MM.1S (cell line): Measurements from ENCODE around the gene FOXI1.

Source experiments
- DNase-seq: peaks from one replicate; pipeline ENCODE4 v3.0.0-alpha.2; 2015
- H2AFZ ChIP-seq: fragments of 300-600 bp; sonication (generic); 2 replicates; pipeline ENCODE4 v1.6.0; 2016; ENCODE audit warnings: antibody characterized with exemption, low read length
- H3F3A ChIP-seq: fragments of 300-600 bp; sonication (generic); 2 replicates; pipeline ENCODE4 v1.6.1; 2016; ENCODE audit warnings: mild to moderate bottlenecking, antibody characterized with exemption, low read length, moderate library complexity, mixed read lengths; ENCODE audit not compliant: insufficient read depth
- H3K27ac ChIP-seq: fragments of 300-600 bp; sonication (generic); 2 replicates; pipeline ENCODE4 v1.5.1; 2016; ENCODE audit warnings: mild to moderate bottlenecking, low read length
- H3K27me3 ChIP-seq: fragments of 300-600 bp; sonication (generic); replicated peaks from 2 replicates; pipeline ENCODE4 v1.6.0; 2016; ENCODE audit warnings: low read length; ENCODE audit not compliant: insufficient read depth
- H3K36me3 ChIP-seq: fragments of 300-600 bp; sonication (generic); replicated peaks from 2 replicates; pipeline ENCODE4 v1.6.1; 2016; ENCODE audit warnings: mild to moderate bottlenecking, low read length, mixed read lengths; ENCODE audit not compliant: insufficient read depth
- H3K4me1 ChIP-seq: fragments of 300-600 bp; sonication (generic); 2 replicates; pipeline ENCODE4 v1.6.1; 2016; ENCODE audit warnings: low read length, mixed read lengths
- H3K4me2 ChIP-seq: fragments of 300-600 bp; sonication (generic); 2 replicates; pipeline ENCODE4 v1.6.0; 2016; ENCODE audit warnings: low read depth, low read length
- H3K4me3 ChIP-seq: fragments of 300-600 bp; sonication (generic); 2 replicates; pipeline ENCODE4 v1.5.1; 2016; ENCODE audit warnings: low read length, mixed read lengths
- H3K79me2 ChIP-seq: fragments of 300-600 bp; sonication (generic); 2 replicates; pipeline ENCODE4 v1.6.1; 2016; ENCODE audit warnings: mixed run types, low read length, mixed read lengths
- H3K9ac ChIP-seq: fragments of 300-600 bp; sonication (generic); 2 replicates; pipeline ENCODE4 v1.6.1; 2016; ENCODE audit warnings: low read length, mixed read lengths
- H3K9me2 ChIP-seq: fragments of 300-600 bp; sonication (generic); replicated peaks from 2 replicates; pipeline ENCODE4 v1.6.1; 2016; ENCODE audit warnings: mild to moderate bottlenecking, low read length, mixed read lengths; ENCODE audit not compliant: insufficient read depth
- H3K9me3 ChIP-seq: fragments of 300-600 bp; sonication (generic); replicated peaks from 2 replicates; pipeline ENCODE4 v1.6.1; 2016; ENCODE audit warnings: mild to moderate bottlenecking, low read length, mixed read lengths; ENCODE audit not compliant: insufficient read depth
- H4K20me1 ChIP-seq: fragments of 300-600 bp; sonication (generic); 2 replicates; pipeline ENCODE4 v1.6.1; 2016; ENCODE audit warnings: mild to moderate bottlenecking, low read length, moderate library complexity, mixed read lengths; ENCODE audit not compliant: insufficient read depth
- CTCF ChIP-seq: fragments of 300-600 bp; sonication (generic); IDR thresholded peaks from 2 replicates; pipeline ENCODE4 v1.5.1; 2016; ENCODE audit warnings: antibody characterized with exemption, low read length, mixed read lengths
- EZH2 ChIP-seq: fragments of 300-600 bp; sonication (generic); optimal IDR thresholded peaks from 2 replicates; pipeline ENCODE3; 2017; ENCODE audit warnings: low read depth, mild to moderate bottlenecking, antibody characterized with exemption, low read length, mixed read lengths
- EZH2phosphoT487 ChIP-seq: fragments of 300-600 bp; sonication (generic); IDR thresholded peaks from 2 replicates; pipeline ENCODE4 v1.6.1; 2018; ENCODE audit warnings: antibody characterized with exemption, low read length

FOXI1 gene

GRCh38 chr5:170080217-170080616 lies 25.5 kb upstream of the FOXI1 start:
- Histone ChIP-seq H3K4me2 (no peak overlapping the region), H2AFZ (no peak overlapping the region), H3K9me2 (no peaks in the 10 kb centered on the region), H3K4me1 (no peaks in the 10 kb centered on the region), H3K79me2 (no peaks in the 10 kb centered on the region), H3K9me3 (no peaks in the 10 kb centered on the region), H3K27ac (no peak overlapping the region), H3F3A (no peaks in the 10 kb centered on the region), H3K9ac (no peak overlapping the region), H3K36me3 (no peaks in the 10 kb centered on the region; the same call in none of the 2 replicates), H3K27me3 (no peaks in the 10 kb centered on the region), H4K20me1 (no peaks in the 10 kb centered on the region), H3K4me3 (no peak overlapping the region)
- TF ChIP-seq EZH2phosphoT487 (no peak), CTCF (no peak), EZH2 (no peak)
- DNase-seq = no peak

GRCh38 chr5:170080786-170081445 lies 24.8 kb upstream of the FOXI1 start:
- Histone ChIP-seq H3K36me3 (no peaks in the 10 kb centered on the region; the same call in none of the 2 replicates), H2AFZ (no peak overlapping the region), H3K79me2 (no peaks in the 10 kb centered on the region), H3K27me3 (no peaks in the 10 kb centered on the region), H3K4me2 (no peak overlapping the region), H3K4me3 (no peak overlapping the region), H3F3A (no peaks in the 10 kb centered on the region), H3K9me3 (no peaks in the 10 kb centered on the region), H4K20me1 (no peaks in the 10 kb centered on the region), H3K9ac (no peak overlapping the region), H3K27ac (no peak overlapping the region), H3K4me1 (no peaks in the 10 kb centered on the region), H3K9me2 (no peaks in the 10 kb centered on the region)
- no peak for TF ChIP-seq CTCF
- TF ChIP-seq EZH2phosphoT487 = no peak
- no peak for TF ChIP-seq EZH2
- DNase-seq = no peak

GRCh38 chr5:170081616-170082015 lies 24.1 kb upstream of the FOXI1 start:
- TF ChIP-seq CTCF = no peak
- TF ChIP-seq EZH2phosphoT487 = no peak
- no peak for TF ChIP-seq EZH2
- no peak overlapping the region for H3K4me2 ChIP-seq

More at GRCh38 chr5:170081616-170082015, 24.1 kb upstream of the FOXI1 start:
- DNase-seq = no peak
- no peaks in the 10 kb centered on the region for H3K79me2 ChIP-seq
- no peaks in the 10 kb centered on the region for H3K27me3 ChIP-seq
- no peaks in the 10 kb centered on the region for H3K9me2 ChIP-seq
- H3F3A ChIP-seq = no peaks in the 10 kb centered on the region
- H3K36me3 ChIP-seq = no peaks in the 10 kb centered on the region; the same call in none of the 2 replicates
- H3K4me3 ChIP-seq = no peak overlapping the region
- H3K4me1 ChIP-seq = no peaks in the 10 kb centered on the region
- H3K27ac ChIP-seq = no peak overlapping the region
- H3K9ac ChIP-seq = no peak overlapping the region
- no peak overlapping the region for H2AFZ ChIP-seq
- H3K9me3 ChIP-seq = no peaks in the 10 kb centered on the region
- no peaks in the 10 kb centered on the region for H4K20me1 ChIP-seq
